ENCODE data around the gene FAM210B.

DNA sequence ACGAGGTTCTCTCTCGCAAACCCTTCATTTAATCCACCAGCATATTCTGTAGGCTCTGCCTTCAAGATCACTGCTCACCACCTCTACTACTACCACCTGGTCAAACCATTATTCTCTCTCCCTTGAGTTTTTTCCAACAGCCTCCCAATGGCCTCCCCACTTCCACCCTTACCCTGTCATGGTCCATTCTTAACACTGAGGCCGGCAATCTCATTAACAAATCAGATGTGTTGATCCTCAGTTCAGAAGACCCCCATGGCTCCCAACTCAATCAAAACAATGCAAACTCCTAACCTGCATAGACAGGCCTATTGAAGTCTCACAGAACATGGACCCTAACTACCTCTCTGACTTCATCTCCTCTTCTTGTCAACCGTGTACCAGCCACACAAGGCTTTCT lies 31.0 kb downstream of the FAM210B start:
- TF ChIP-seq YY1 (IDR thresholded peaks at IDR 0.05; ENCODE audit: low read depth, low read length) (no peak), RAD21 (IDR thresholded peaks at IDR 0.05 in 1 of 2, conservative IDR thresholded peaks at IDR 0.05 in 1 of 2; ENCODE audit: low read depth in 2 of 2, low read length in 2 of 2) (no peak)
- TF ChIP-seq, protein P1, sequence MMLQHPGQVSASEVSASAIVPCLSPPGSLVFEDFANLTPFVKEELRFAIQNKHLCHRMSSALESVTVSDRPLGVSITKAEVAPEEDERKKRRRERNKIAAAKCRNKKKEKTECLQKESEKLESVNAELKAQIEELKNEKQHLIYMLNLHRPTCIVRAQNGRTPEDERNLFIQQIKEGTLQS (IDR thresholded peaks at IDR 0.05; ENCODE audit: insufficient read depth, low read depth, low read length): no peak

Data from H1 (cell line).